Stimulated activated CD8-positive, alpha-beta memory T cell treated with anti-CD3 and anti-CD28 coated beads, Interleukin-4, amount 100 ng/mL, for 24 hours (primary cell): ENCODE measurements around the gene CDC42EP1.
"Not testable (repeated sequence)": the region's sequence is repeated elsewhere in the genome, so short reads cannot be mapped to it uniquely, and the experiment has no call there.

Experiments used
- DNase-seq: peaks from one replicate; pipeline ENCODE4 v3.0.0-alpha.2; 2020; ENCODE audit warnings: low read depth

Gene CDC42EP1

GRCh38 chr22:37588546-37589215, 28.4 kb downstream of the CDC42EP1 start:
- DNase-seq = no peak

- DNase-seq = no peak
Observed at GRCh38 chr22:37589636-37590035, 29.4 kb downstream of the CDC42EP1 start.

DNA sequence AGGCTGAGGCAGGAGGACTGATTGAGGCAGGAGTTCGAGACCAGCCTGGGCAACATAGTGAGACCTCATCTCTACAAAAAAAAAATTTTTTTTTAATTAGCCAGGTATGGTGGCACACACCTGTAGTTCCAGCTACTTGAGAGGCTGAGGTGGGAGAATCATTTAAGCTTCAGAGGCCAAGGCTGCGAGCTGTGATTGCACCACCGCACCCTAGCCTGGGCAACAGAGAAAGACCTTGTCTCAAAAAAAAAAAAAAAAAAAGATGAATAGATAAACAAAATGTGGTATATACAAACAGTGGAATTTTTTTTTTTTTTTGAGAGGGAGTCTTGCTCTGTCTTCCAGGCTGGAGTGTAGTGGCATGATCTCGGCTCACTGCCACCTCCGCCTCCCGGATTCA, 30.8 kb downstream of the CDC42EP1 start:
- not testable (repeated sequence) for DNase-seq

DNA sequence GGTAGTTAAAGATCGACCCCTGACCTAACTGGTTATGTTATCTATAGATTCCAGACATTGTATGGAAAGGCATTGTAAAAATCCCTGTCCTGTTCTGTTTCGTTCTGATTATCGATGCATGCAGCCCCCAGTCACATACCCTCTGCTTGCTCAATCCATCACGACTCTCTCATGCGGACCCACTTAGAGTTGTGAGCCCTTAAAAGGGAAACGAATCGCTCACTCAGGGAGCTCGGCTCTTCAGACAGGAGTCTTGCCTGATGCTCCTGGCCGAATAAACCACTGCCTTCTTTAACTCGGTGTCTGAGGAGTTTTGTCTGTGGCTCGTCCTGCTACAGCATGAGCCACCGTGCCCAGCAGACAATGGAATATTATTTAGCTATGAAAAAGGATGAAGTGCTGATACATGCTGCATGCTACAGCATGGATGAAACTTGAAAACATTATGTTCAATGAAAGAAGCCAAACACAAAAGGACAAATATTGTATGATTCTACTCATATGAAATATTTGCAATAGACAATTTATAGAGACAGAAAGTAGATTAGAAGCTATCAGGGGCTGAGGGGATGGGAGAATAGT, 31.6 kb downstream of the CDC42EP1 start:
- DNase-seq = no peak

- no peak for DNase-seq
Observed at GRCh38 chr22:37594237-37594636, 34.0 kb downstream of the CDC42EP1 start.

DNA sequence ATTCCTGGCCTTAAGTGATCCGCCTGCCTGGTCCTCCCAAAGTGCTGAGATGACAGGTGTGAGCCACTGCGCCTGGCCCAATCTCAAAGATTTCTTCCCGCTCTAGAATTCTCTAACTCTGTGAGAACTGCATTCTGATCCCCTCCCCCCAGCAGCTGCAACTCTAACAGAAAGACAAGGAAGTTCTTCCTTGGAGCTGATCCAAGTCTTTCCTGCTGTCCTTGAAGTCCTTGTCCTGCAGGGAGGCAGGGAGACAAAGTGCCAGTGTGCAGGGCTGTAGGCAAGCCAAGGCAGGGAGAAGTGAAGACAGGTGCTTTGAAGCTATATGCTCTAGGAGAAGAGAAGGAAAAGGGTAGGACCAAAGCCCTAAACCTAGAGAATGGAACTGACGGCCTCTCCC, 38.9 kb downstream of the CDC42EP1 start:
- DNase-seq = no peak

GRCh38 chr22:37601203-37601539, 40.9 kb downstream of the CDC42EP1 start:
- DNase-seq = no peak

- no peak for DNase-seq
Observed at GRCh38 chr22:37601540-37602442, 41.5 kb downstream of the CDC42EP1 start.

DNA sequence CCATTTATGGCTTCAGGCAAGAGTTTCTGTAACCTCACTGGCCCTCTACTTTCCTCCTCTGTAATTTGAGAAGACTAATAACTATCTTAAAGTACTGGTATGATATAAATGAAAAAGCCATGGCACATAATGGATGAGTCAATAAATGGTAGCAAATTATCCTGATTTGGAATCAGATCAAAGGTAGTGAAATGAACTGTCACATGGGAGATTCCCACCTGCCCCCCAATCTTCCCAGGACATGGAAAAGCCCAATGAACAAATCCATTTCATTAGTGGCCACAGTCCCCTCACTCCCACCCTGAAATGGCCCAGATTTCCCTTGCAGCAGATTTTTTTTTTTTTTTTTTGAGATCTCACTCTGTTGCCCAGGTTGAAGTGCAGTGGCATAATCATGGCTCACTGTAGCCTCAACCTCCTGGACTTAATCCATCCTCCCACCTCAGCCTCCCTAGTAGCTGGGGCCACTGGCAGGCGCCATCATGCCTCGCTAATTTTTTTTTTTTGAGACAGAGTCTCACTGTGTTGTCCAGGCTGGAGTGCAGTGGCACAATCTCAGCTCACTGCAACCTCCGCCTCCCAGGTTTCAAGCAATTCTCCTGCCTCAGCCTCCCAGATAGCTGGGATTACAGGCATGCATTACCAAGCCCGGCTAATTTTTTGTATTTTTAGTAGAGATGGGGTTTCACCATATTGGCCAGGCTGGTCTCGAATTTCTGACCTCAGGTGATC, 42.4 kb downstream of the CDC42EP1 start:
- DNase-seq = not testable (repeated sequence)

- DNase-seq = no peak
Observed at GRCh38 chr22:37604074-37604473, 43.8 kb downstream of the CDC42EP1 start.

DNA sequence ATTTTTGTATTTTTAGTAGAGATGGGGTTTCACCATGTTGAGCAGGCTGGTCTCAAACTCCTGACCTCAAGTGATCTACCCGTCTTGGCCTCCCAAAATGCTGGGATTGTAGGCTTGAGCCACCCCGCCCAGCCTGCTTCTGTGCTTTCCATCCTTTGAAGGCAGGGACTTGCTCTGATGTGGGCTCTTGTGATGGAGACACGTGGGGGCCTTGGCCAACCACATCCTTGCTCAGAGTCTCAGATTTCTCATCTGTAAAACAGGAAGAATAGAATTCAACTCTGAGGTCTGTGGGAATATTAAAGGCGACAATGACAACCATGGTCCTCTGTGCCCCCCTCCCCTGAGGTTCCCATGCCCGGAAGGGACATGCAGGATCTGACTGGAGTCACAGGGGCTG, 44.6 kb downstream of the CDC42EP1 start:
- peak; percentile 29 for DNase-seq

DNA sequence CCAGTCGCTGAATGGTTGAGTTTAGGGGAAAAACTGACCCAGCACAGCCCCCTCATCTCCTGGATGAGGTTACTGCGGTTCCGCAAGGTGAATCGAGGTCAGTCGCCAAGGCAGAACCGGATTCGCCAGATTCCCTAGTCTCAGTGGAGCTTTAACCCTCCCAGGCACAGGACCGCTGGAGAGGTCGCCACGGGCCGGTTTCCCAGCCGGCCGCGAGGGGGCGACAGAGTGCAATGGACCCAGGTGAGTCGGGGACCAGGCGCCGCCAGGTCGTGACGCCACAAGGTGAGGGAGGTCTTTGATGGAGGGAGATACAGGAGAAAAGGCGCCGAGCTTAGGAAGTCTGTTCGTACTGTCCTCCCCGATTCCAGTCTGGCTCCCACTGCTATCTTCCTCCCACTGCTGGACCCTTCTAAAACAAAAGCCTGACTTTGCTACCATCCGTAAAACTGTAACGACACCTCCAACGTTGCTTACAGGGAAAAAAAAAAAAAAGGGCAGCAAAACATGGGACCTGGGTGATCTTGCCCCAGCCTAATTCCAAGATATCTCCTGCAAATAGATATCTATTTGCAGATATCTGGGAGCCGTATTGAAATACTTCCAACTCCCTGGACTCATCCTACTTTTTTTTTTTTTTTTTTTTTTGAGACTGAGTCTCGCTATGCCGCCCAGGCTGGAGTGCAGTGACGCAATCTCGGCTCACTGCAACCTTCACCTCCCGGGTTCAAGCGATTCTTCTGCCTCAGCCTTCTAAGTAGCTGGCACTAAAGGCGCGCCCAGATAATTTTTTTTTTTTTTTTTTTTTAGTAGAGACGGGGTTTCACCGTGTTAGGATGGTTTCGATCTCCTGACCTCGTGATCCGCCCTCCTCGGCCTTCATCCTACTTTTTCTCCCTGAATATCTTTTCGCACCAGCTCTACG, 47.0 kb downstream of the CDC42EP1 start:
- DNase-seq = peak; percentile 84

- DNase-seq = no peak
Observed at GRCh38 chr22:37607935-37608476, 47.7 kb downstream of the CDC42EP1 start.

DNA sequence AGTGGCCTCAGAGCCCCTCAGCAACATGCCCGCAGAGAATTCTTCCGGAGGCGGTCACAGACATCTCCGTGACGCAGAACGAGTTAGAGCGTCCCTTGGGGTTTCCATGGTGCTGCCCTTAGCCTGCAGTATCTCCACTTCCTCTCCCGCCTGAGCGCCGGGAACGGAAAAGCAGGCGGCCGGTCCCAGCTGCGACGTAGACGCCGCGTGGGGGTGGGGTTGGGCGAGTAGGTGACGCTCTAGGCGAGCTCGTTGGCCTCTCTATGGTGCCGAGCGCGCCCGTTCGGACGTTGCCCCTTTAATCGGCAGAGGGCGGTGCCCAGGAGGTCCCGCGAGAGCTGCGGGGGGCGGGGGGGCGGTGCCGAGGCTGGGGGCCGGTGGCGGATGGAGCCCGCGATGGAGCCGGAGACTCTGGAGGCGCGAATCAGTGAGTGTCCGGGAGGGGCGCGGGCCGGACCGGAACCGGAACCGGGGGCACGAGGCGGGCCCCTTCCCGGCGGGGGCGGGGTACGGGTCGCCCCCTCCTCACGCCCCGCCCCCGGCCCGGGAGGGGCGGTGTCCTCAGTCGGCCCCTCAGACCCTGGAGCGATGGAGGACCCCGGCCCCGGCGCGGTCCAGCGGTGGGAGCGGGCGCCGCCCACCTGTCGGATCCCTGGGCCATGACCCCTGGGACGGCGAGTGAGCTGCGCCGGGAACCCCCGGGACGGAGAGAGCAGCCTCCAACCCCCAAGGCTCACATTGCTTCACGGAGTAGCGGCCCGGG, 48.4 kb downstream of the CDC42EP1 start, which contains the start of gene GGA1:
TSS of gene GGA1 (plus strand) at position 358 of the 763 bp plus-strand sequence. CDS start at position 385, 27 bp downstream.
- DNase-seq = peak; percentile 90

- no peak for DNase-seq
Observed at GRCh38 chr22:37609240-37610152, 49.2 kb downstream of the CDC42EP1 start.

- DNase-seq = not testable (repeated sequence)
Observed at GRCh38 chr22:37610153-37610475, 49.8 kb downstream of the CDC42EP1 start.

- no peak for DNase-seq
Observed at GRCh38 chr22:37610480-37611129, 50.3 kb downstream of the CDC42EP1 start.

DNA sequence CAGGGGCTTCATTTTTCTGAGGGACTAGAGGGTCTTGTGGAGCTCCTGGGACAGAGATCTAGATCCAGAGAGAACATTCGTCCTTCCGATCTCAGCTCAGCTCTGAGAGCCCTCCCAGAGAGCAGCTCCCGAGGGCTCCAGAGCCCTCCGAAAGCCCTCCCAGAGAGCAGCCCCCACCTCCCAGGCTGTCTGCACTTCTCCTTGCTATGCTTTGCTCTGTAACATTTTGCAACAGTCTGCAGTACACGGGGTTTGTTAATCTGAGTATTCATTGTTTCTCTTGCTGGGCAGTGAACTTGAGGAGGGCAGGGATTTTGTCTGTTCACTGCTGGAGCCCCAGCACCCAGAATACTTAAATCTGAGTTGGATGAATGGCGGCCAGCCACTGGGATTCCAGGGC, 50.9 kb downstream of the CDC42EP1 start:
- no peak for DNase-seq
